ENCODE results near the gene B4GALT6. TPM values are rescaled to one million over a fixed set of nuclear protein-coding genes. Genes with fewer than 3 reads are reported as not detected.

The B4GALT6 gene
- total and polyA plus RNA-seq, 10 of the 15 experiments (the other 5 are each of a cell fraction or from before 2014, with no cell fraction given), result 11.9 to 47.4 (median 18.0) TPM

GRCh38 chr18:31669541-31669940, 14.8 kb downstream of the B4GALT6 start:
- H3K27me3 ChIP-seq (replicated peaks in 1 of 2; ENCODE audit: control insufficient read depth in 2 of 2, insufficient read depth in 2 of 2, low read length in 1 of 2), result no peaks in the 10 kb centered on the region
- ChIA-PET POLR2A (interaction anchor here (0.9 to 2.9 kb wide), 2 partner anchors 10 to 20 kb away, joined by 4 to 12 read pairs; no protein-coding TSS in a partner anchor), CTCF (interaction anchor here (1.2 to 1.4 kb wide), 2 partner anchors 11 to 19 kb away, joined by 5 to 8 read pairs; no protein-coding TSS in a partner anchor), RAD21 (ENCODE audit: unreplicated experiment) (interaction anchor here (1.3 kb wide), 1 partner anchor 11 kb away, joined by 3 read pairs; no protein-coding TSS in a partner anchor), SMC1A (ENCODE audit: uncharacterized antibody, unreplicated experiment) (interaction anchor here (2.5 to 3.9 kb wide), 2 partner anchors 8 to 11 kb away, joined by 10 to 18 read pairs; no protein-coding TSS in a partner anchor)
- DNase-seq (ENCODE audit: low read depth, low spot score) (no peak), ATAC-seq (no peak), FAIRE-seq (no peak)
- in situ Hi-C loops (cut with MboI) (no loop called here), intact Hi-C loops (cut with micrococcal nuclease; ENCODE audit: unreplicated experiment) (no loop called here)
- WGBS (ENCODE audit: insufficient coverage, insufficient replicate concordance, low lambda C conversion rate, missing lambda C conversion rate), result 93% methylated on average over 2 of the region's 2 CpGs
- H3K4me2 ChIP-seq (ENCODE audit: control insufficient read depth, insufficient read depth), result no peak overlapping the region
- H4K20me1 ChIP-seq (ENCODE audit: control insufficient read depth, insufficient read depth), result no peaks in the 10 kb centered on the region
- H3K27ac ChIP-seq (ENCODE audit: control insufficient read depth, insufficient read depth), result no peak overlapping the region
- no peak overlapping the region for H3K4me3 ChIP-seq
- TF ChIP-seq ZBTB11 (CRISPR knock-in tag; IDR thresholded peaks at IDR 0.05) (no peak), CHD1 (IDR thresholded peaks at IDR 0.05; ENCODE audit: low read depth, low read length) (no peak), RELA (IDR thresholded peaks at IDR 0.05; ENCODE audit: borderline replicate concordance, partially characterized antibody) (no peak), FOS (IDR thresholded peaks at IDR 0.05; ENCODE audit: borderline replicate concordance, extremely low read depth, insufficient read length) (no peak), POU2F2 (IDR thresholded peaks at IDR 0.05; ENCODE audit: borderline replicate concordance, low read depth, low read length) (no peak), REST (IDR thresholded peaks at IDR 0.05; ENCODE audit: low read depth, low read length) (no peak), RUNX3 (IDR thresholded peaks at IDR 0.05; ENCODE audit: low read length) (no peak), SREBF1 (IDR thresholded peaks at IDR 0.05; ENCODE audit: low read length) (no peak)
- H2AFZ ChIP-seq (ENCODE audit: control insufficient read depth, low read depth, low read length), result no peak overlapping the region
- no peaks in the 10 kb centered on the region; the same call in 2 of the 3 replicates for H3K9me3 ChIP-seq (replicated peaks; ENCODE audit: control insufficient read depth, insufficient read depth, low read length)
- H3K4me1 ChIP-seq (ENCODE audit: control insufficient read depth, insufficient read depth, low read length), result peaks cover 10% of the 10 kb centered on the region
- peaks cover 41% of the 10 kb centered on the region for H3K79me2 ChIP-seq (ENCODE audit: control insufficient read depth, insufficient read depth, low read length)
- no peak overlapping the region for H3K9ac ChIP-seq (ENCODE audit: control insufficient read depth, insufficient read depth, low read length)
- BruUV-seq (replicated peaks), result no TSS peak
- H3K36me3 ChIP-seq (ENCODE audit: control insufficient read depth in 2 of 2, insufficient read depth in 2 of 2, low read length in 1 of 2), result no peaks in the 10 kb centered on the region
